HG03103 (cell line): ENCODE results near the gene H3-3A.
A peak's percentile ranks its signal among the peaks of the same experiment; 100 is the strongest.
"Not testable (repeated sequence)": the region's sequence is repeated elsewhere in the genome, so short reads cannot be mapped to it uniquely, and the experiment has no call there.

ENCODE experiments used
- ATAC-seq: cut with Tn5 transposase; IDR thresholded peaks from one replicate; pipeline ENCODE4 v1.9.1; 2021; ENCODE audit warnings: low read depth; ENCODE audit not compliant: unreplicated experiment

Gene H3-3A

GRCh38 chr1:226082959-226083301 is 20.4 kb downstream of the H3-3A start:
- peak; percentile 3 for ATAC-seq

GRCh38 chr1:226083302-226084101 is 21.0 kb downstream of the H3-3A start:
- peak; percentile 92 for ATAC-seq

GRCh38 chr1:226085675-226086285 is 23.3 kb downstream of the H3-3A start:
- no peak for ATAC-seq

- no peak for ATAC-seq
Measured at GRCh38 chr1:226086776-226087175, 24.3 kb downstream of the H3-3A start.

GRCh38 chr1:226091461-226091860 is 28.9 kb downstream of the H3-3A start:
- no peak for ATAC-seq

- ATAC-seq = not testable (repeated sequence)
Measured at GRCh38 chr1:226092048-226092820, 29.7 kb downstream of the H3-3A start.

GRCh38 chr1:226092965-226093364 is 30.4 kb downstream of the H3-3A start:
- ATAC-seq = no peak

- no peak for ATAC-seq
Measured at GRCh38 chr1:226093621-226094020, 31.1 kb downstream of the H3-3A start.

GRCh38 chr1:226094451-226094850 is 31.9 kb downstream of the H3-3A start:
- no peak for ATAC-seq

- ATAC-seq = no peak
Measured at GRCh38 chr1:226095286-226095685, 32.8 kb downstream of the H3-3A start.

- ATAC-seq = no peak
Measured at GRCh38 chr1:226097866-226098625, 35.5 kb downstream of the H3-3A start.

GRCh38 chr1:226098870-226099835 is 36.6 kb downstream of the H3-3A start:
- ATAC-seq = no peak

- no peak for ATAC-seq
Measured at GRCh38 chr1:226100436-226101391, 38.2 kb downstream of the H3-3A start.

GRCh38 chr1:226104671-226105121 is 42.2 kb downstream of the H3-3A start:
- ATAC-seq = no peak

- ATAC-seq = no peak
Measured at GRCh38 chr1:226107471-226108460, 45.2 kb downstream of the H3-3A start.

- peak; percentile 6 for ATAC-seq
Measured at GRCh38 chr1:226108935-226109828, 46.7 kb downstream of the H3-3A start.
